Tibial artery (tissue), 4 donors: Measurements from ENCODE around the gene NRROS.
"Not testable (repeated sequence)": the region's sequence is repeated elsewhere in the genome, so short reads cannot be mapped to it uniquely, and the experiment has no call there.

Experiments used
- DNase-seq, 2 donors: peaks; one replicate each; pipeline ENCODE4 v3.0.0-alpha.2; 2019
- H3K27ac ChIP-seq, 2 donors: fragments of 200-600 bp; sonication (generic) in 1 of 2; 1 replicate in 1 of 2; 2 replicates in 1 of 2; pipeline ENCODE4 v1.5.1; 2018 to 2019; ENCODE audit warnings: mild to moderate bottlenecking in 1 of 2
- H3K27me3 ChIP-seq, 2 donors: fragments of 200-600 bp; sonication (generic) in 1 of 2; one replicate each; pipeline versions ENCODE4 v1.5.1 to v1.6.0; 2016 to 2019
- H3K36me3 ChIP-seq, 3 donors: fragments of 200-600 bp; sonication (generic) in 2 of 3; one replicate each; pipeline ENCODE4 v1.5.1; 2016 to 2019; ENCODE audit warnings: mild to moderate bottlenecking in 2 of 3
- H3K4me1 ChIP-seq, 4 donors: fragments of 200-600 bp; sonication (generic) in 2 of 4; 1 replicate in 3 of 4; 2 replicates in 1 of 4; pipeline ENCODE4 v1.5.1; 2016 to 2019
- H3K4me3 ChIP-seq, 2 donors: fragments of 200-600 bp; sonication (generic) in 1 of 2; 1 replicate in 1 of 2; 2 replicates in 1 of 2; pipeline ENCODE4 v1.5.1; 2018 to 2019; ENCODE audit warnings: mild to moderate bottlenecking in 2 of 2
- H3K9me3 ChIP-seq, 3 donors: fragments of 200-600 bp; sonication (generic) in 1 of 3; one replicate each; pipeline ENCODE4 v1.5.1; 2016 to 2019
- intact Hi-C: fragments of 100-400 bp; cut with DNase I; formaldehyde crosslinking; loops from one replicate; pipeline ENCODE4 v1.15.0; 2023; ENCODE audit warnings: low total_unique reads
- TF ChIP-seq, protein P1 (sequence below), 2 experiments: fragments of 200-600 bp in 1 of 2; fragments of 450-650 bp in 1 of 2; IDR thresholded peaks; one replicate each; pipeline ENCODE4 v1.5.1; 2017 to 2019; ENCODE audit warnings: antibody characterized with exemption in 2 of 2, mild to moderate bottlenecking in 1 of 2, moderate library complexity in 1 of 2

NRROS gene

GRCh38 chr3:196609805-196610515 lies 29.5 kb upstream of the NRROS start:
- Histone ChIP-seq H3K4me1 (no peaks in the 10 kb centered on the region), H3K9me3 (no peaks in the 10 kb centered on the region), H3K27ac (no peak overlapping the region), H3K4me3 (no peak overlapping the region), H3K36me3 (no peaks in the 10 kb centered on the region), H3K27me3 (no peaks in the 10 kb centered on the region)
- DNase-seq: no peak
- intact Hi-C loops: no loop called here
- TF ChIP-seq, protein P1, sequence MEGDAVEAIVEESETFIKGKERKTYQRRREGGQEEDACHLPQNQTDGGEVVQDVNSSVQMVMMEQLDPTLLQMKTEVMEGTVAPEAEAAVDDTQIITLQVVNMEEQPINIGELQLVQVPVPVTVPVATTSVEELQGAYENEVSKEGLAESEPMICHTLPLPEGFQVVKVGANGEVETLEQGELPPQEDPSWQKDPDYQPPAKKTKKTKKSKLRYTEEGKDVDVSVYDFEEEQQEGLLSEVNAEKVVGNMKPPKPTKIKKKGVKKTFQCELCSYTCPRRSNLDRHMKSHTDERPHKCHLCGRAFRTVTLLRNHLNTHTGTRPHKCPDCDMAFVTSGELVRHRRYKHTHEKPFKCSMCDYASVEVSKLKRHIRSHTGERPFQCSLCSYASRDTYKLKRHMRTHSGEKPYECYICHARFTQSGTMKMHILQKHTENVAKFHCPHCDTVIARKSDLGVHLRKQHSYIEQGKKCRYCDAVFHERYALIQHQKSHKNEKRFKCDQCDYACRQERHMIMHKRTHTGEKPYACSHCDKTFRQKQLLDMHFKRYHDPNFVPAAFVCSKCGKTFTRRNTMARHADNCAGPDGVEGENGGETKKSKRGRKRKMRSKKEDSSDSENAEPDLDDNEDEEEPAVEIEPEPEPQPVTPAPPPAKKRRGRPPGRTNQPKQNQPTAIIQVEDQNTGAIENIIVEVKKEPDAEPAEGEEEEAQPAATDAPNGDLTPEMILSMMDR (IDR thresholded peaks at IDR 0.05): no peak

DNA sequence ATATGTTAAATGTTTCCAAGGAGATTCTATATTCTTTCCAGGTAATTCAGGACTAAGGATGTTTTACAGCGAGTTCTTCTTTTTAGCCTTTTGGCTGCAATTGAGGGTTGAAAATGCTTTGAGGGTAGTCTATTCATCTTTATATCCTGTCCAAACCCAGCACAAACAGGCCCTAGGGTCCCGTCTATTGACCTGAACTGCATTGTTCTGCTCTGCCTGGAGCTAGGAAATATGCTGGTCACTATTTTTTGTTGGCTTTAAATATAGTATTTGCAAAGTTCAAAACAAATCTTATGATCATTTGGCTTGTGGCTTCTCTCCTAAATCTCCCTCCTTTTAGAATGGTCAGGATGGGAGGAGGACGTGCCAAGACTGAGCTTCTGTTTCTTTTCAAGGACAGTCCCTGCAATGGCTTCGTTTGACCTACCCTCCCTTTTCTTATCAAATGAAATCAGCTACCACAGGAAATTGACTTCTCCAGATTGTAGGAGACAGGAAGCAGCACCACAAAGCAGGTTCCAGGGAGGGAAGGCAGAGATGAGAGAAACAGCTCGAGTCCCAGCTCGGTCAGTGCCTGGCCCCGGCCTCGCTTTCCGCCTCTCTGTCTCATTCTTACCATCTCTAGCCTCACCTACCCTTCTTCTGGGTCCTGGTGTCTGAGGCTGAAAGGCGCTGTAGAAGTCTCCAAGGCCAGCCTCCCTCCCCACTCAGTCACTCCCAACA lies 27.6 kb upstream of the NRROS start:
- intact Hi-C loops: no loop called here
- TF ChIP-seq, protein P1 (IDR thresholded peaks at IDR 0.05): no peak
- H3K4me3 ChIP-seq: no peak overlapping the region
- no peaks in the 10 kb centered on the region for H3K9me3 ChIP-seq
- no peak overlapping the region for H3K27ac ChIP-seq
- peaks cover 0 to 3% of the 10 kb centered on the region in 2 donors for H3K27me3 ChIP-seq
- no peaks in the 10 kb centered on the region for H3K4me1 ChIP-seq
- DNase-seq: peak in 1 of 2 donors; percentile 45
- H3K36me3 ChIP-seq: no peaks in the 10 kb centered on the region

DNA sequence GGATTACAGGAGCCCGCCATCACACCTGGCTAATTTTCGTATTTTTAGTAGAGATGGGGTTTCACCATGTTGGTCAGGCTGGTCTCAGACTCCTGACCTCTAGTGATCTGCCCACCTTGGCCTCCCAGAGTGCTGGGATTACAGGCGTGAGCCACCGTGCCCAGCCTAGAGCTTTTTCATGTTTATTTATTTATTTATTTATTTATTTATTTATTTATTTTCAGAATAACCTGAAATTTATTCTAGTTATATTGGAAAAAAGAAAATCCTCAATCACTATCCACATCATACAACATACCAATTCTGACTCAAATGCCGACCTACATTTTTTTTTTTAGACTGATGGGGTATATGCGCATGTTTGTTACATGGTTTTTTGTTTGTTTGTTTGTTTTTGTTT lies 24.3 kb upstream of the NRROS start:
- DNase-seq, H3K9me3 ChIP-seq, H3K4me3 ChIP-seq, intact Hi-C loops, H3K4me1 ChIP-seq, H3K27me3 ChIP-seq, H3K36me3 ChIP-seq, H3K27ac ChIP-seq: not testable (repeated sequence)

DNA sequence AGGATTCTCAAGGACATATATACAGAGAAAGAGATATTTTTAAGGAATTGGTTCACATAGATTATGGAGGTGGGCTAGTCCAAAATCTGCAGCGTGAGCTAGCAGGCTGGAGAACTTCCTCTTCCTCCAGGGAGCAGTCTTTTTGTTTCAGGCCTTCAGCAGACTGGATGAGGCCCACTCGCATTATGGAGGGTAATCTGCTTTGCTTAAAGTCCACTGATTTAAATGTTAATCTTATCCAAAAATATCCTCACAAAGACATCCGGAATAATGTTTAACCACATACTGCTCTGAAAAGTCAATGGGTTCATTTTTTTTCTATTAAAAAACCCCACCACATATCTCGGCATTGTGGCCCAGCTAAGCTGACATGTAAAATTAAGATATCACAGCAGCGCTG lies 22.2 kb upstream of the NRROS start:
- Histone ChIP-seq H3K4me1 (no peaks in the 10 kb centered on the region), H3K4me3 (no peak overlapping the region), H3K36me3 (no peaks in the 10 kb centered on the region), H3K27ac (no peak overlapping the region), H3K9me3 (no peaks in the 10 kb centered on the region), H3K27me3 (peaks cover 0 to 3% of the 10 kb centered on the region in 2 donors)
- intact Hi-C loops: no loop called here
- no peak for DNase-seq
- TF ChIP-seq, protein P1 (IDR thresholded peaks at IDR 0.05): no peak

GRCh38 chr3:196619223-196619622 lies 20.3 kb upstream of the NRROS start:
- intact Hi-C loops: no loop called here
- Histone ChIP-seq H3K27ac (no peak overlapping the region), H3K4me3 (no peak overlapping the region)

GRCh38 chr3:196619627-196620026 lies 19.9 kb upstream of the NRROS start:
- H3K9me3 ChIP-seq, intact Hi-C loops, H3K4me3 ChIP-seq, DNase-seq, H3K36me3 ChIP-seq, H3K4me1 ChIP-seq, H3K27ac ChIP-seq, H3K27me3 ChIP-seq: not testable (repeated sequence)

More at GRCh38 chr3:196619223-196619622, 20.3 kb upstream of the NRROS start:
- TF ChIP-seq, protein P1 (IDR thresholded peaks at IDR 0.05): no peak
- peaks cover 0 to 3% of the 10 kb centered on the region in 2 donors for H3K27me3 ChIP-seq
- no peaks in the 10 kb centered on the region for H3K9me3 ChIP-seq
- H3K36me3 ChIP-seq: no peaks in the 10 kb centered on the region
- no peak for DNase-seq
- H3K4me1 ChIP-seq: no peaks in the 10 kb centered on the region
